ENCODE data around the gene ERP27. TPM values are rescaled to one million over a fixed set of nuclear protein-coding genes. Genes with fewer than 3 reads are reported as not detected.

Gene ERP27
- total and polyA plus RNA-seq, 2 of the 8 experiments (the other 6 are each of a cell fraction or from before 2014, with no cell fraction given): not detected

DNA sequence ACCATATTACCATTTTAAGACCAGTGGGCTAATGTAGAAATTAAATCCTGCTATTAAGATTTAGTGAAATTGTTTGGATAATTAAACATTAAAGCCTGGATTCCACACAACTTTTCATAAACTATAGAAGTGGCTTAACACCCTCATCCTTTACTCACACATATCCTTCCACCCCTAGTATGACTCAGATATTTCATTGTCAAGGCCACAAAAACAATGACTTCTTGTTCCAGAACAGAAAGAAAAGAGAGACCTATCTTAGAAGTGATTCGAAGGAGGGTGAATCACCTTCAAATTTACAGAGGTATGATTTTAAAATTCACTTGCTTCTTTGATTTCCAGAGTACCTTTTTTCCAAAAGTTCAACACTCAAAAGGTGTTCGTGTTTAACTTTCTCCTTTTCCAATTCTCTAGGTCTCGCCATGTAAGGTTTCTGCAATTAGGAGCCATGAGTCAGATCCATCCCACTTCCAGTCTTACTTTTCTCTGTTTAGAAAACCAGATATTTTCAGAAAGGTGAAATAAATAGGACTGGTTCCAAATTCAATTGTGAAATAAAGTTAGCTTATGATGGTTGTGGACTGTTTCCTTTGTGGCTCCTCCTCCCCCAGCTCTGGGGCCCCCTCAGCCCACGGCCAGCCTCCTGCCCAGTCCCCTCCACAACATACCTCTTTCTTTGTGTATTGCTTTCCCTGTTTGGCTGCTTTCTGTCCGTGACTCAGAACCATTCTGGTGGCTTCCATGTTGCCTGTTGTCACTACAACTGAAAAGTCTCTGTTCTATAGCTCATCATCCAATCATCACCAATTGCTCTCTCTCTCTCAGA, 28.0 kb downstream of the ERP27 start (continued):
- TF ChIP-seq RAD21 (IDR thresholded peaks at IDR 0.05 in 1 of 2, conservative IDR thresholded peaks at IDR 0.05 in 1 of 2; ENCODE audit: low read depth in 2 of 2, low read length in 2 of 2) (no peak), ASH2L (IDR thresholded peaks at IDR 0.05; ENCODE audit: low read length) (no peak), TBP (IDR thresholded peaks at IDR 0.05; ENCODE audit: low read depth, low read length) (no peak), KDM5A (IDR thresholded peaks at IDR 0.05; ENCODE audit: low read length) (no peak), CTBP2 (IDR thresholded peaks at IDR 0.05; ENCODE audit: borderline replicate concordance, insufficient read depth, insufficient read length, low read length) (no peak), MAX (IDR thresholded peaks at IDR 0.05) (no peak)
- TF ChIP-seq, protein P1, sequence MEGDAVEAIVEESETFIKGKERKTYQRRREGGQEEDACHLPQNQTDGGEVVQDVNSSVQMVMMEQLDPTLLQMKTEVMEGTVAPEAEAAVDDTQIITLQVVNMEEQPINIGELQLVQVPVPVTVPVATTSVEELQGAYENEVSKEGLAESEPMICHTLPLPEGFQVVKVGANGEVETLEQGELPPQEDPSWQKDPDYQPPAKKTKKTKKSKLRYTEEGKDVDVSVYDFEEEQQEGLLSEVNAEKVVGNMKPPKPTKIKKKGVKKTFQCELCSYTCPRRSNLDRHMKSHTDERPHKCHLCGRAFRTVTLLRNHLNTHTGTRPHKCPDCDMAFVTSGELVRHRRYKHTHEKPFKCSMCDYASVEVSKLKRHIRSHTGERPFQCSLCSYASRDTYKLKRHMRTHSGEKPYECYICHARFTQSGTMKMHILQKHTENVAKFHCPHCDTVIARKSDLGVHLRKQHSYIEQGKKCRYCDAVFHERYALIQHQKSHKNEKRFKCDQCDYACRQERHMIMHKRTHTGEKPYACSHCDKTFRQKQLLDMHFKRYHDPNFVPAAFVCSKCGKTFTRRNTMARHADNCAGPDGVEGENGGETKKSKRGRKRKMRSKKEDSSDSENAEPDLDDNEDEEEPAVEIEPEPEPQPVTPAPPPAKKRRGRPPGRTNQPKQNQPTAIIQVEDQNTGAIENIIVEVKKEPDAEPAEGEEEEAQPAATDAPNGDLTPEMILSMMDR (IDR thresholded peaks at IDR 0.05; ENCODE audit: control extremely low read depth in 1 of 3, insufficient read depth in 1 of 3, low read depth in 1 of 3, low read length in 3 of 3): no peak

Data from H1 (cell line).